Measurements from ENCODE around the gene ANKRD44.

GRCh38 chr2:196993617-196994016, 317.0 kb downstream of the ANKRD44 start:
- TF ChIP-seq CTCF (IDR thresholded peaks at IDR 0.05) (no peak), EZH2 (IDR thresholded peaks at IDR 0.05) (no peak)
